Measurements from ENCODE around the gene FGD4. TPM values are rescaled to one million over a fixed set of nuclear protein-coding genes. Genes with fewer than 3 reads are reported as not detected.

FGD4 gene
- total and polyA plus RNA-seq, 9 of the 15 experiments (the other 6 are each of a cell fraction or from before 2014, with no cell fraction given) = 0.05 to 0.51 (median 0.27) TPM

DNA sequence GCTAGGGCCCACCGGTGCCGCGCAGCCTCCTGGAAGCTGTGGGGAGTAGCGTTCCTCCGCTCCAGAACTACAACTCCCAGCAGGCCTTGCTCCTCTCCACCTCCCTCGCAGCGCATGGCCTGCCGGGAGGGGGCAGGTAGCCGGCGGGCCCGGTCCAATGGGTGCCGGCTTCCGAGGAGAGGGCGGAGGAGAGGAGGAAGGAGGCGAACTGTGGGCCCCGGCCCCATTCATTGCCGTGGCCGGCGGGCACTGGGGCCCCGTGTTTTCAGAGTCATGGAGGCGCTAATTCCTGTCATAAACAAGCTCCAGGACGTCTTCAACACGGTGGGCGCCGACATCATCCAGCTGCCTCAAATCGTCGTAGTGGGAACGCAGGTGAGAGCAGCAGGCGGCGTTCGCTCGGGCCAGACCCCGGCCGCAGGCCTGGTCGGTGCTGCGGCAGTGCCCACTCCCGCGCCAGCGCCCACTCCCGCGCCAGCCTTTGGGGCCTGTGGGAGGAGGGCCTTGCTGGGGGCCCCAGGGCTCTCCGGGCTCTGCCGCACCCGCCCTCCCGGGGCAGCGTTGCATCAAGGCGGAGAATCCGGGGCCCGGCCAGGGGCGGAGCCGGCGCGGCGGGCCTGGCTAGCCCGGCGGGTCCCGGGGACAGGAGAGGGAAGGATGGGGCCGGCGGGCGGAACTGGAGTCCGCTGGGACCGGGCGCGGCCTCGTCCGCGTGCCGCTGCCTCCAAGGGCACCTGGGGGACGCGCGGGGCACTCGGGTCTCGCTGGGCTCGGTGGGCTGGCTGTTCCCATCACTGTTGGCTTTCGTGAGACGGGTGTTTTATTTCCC, 279.9 kb downstream of the FGD4 start, which contains the start of gene DNM1L (continued):
- TF ChIP-seq RBM39 (optimal IDR thresholded peaks at IDR 0.05; ENCODE audit: low read depth, low read length) = no peak
- TF ChIP-seq IRF2 (CRISPR knock-in tag; IDR thresholded peaks at IDR 0.05) = no peak
- TF ChIP-seq, protein P1, sequence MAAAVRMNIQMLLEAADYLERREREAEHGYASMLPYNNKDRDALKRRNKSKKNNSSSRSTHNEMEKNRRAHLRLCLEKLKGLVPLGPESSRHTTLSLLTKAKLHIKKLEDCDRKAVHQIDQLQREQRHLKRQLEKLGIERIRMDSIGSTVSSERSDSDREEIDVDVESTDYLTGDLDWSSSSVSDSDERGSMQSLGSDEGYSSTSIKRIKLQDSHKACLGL (CRISPR knock-in tag; IDR thresholded peaks at IDR 0.05; ENCODE audit: borderline replicate concordance, poor library complexity, severe bottlenecking) = no peak
- TF ChIP-seq CTCF (IDR thresholded peaks at IDR 0.05 in 2 of 3, conservative IDR thresholded peaks at IDR 0.05 in 1 of 3; ENCODE audit: insufficient read depth in 2 of 3, low read depth in 1 of 3, low read length in 3 of 3) = no peak
- no peak for TF ChIP-seq PREB (CRISPR knock-in tag; IDR thresholded peaks at IDR 0.05)
- TF ChIP-seq MIER1 (IDR thresholded peaks at IDR 0.05; ENCODE audit: low read depth) = no peak
- TF ChIP-seq CBX1 (IDR thresholded peaks at IDR 0.05; ENCODE audit: low read depth) = 0 out of 2 replicates have a peak, but pooled peaks have one; percentile 30
- peak; percentile 94; the same call in 1 of the 2 replicates for TF ChIP-seq ZNF282 (CRISPR knock-in tag; IDR thresholded peaks at IDR 0.05)
- no peak for TF ChIP-seq ARID3B (CRISPR knock-in tag; IDR thresholded peaks at IDR 0.05; ENCODE audit: borderline replicate concordance)
- peak; percentile 87; the same call in 1 of the 2 replicates for TF ChIP-seq MTA3 (IDR thresholded peaks at IDR 0.05; ENCODE audit: borderline replicate concordance)
- no peak for TF ChIP-seq BRF1 (IDR thresholded peaks at IDR 0.05; ENCODE audit: borderline replicate concordance, extremely low read depth, insufficient read length)
- peak; percentile 47 for TF ChIP-seq CEBPG (CRISPR knock-in tag; IDR thresholded peaks at IDR 0.05)
- TF ChIP-seq CEBPG (tag; conservative IDR thresholded peaks at IDR 0.05 in 1 of 2, IDR thresholded peaks at IDR 0.05 in 1 of 2) = no peak
- TF ChIP-seq CHD4 (IDR thresholded peaks at IDR 0.05; ENCODE audit: insufficient read depth, insufficient replicate concordance, low read depth, low read length, poor library complexity, severe bottlenecking) = no peak
- no peak for TF ChIP-seq CREBBP (IDR thresholded peaks at IDR 0.05; ENCODE audit: low read depth, low read length)
- TF ChIP-seq GTF2F1 (IDR thresholded peaks at IDR 0.05; ENCODE audit: low read depth, low read length) = 0 out of 2 replicates have a peak, but pooled peaks have one; percentile 48
- TF ChIP-seq TSC22D4 (tag; IDR thresholded peaks at IDR 0.05) = no peak
- no peak; a peak in 1 of 3 replicates for TF ChIP-seq CBX3 (IDR thresholded peaks at IDR 0.05; ENCODE audit: borderline replicate concordance in 1 of 2, low read length in 2 of 2)
- TF ChIP-seq, protein P2, sequence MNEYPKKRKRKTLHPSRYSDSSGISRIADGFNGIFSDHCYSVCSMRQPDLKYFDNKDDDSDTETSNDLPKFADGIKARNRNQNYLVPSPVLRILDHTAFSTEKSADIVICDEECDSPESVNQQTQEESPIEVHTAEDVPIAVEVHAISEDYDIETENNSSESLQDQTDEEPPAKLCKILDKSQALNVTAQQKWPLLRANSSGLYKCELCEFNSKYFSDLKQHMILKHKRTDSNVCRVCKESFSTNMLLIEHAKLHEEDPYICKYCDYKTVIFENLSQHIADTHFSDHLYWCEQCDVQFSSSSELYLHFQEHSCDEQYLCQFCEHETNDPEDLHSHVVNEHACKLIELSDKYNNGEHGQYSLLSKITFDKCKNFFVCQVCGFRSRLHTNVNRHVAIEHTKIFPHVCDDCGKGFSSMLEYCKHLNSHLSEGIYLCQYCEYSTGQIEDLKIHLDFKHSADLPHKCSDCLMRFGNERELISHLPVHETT (CRISPR knock-in tag; conservative IDR thresholded peaks at IDR 0.05 in 1 of 2, IDR thresholded peaks at IDR 0.05 in 1 of 2) = peak in 1 of 2 experiments; percentile 78; a peak in 2 of 4 replicates

All from K562 (cell line).